Neutrophil (primary cell): ENCODE results near the gene KREMEN2.
A peak's percentile ranks its signal among the peaks of the same experiment; 100 is the strongest.

Experiments
- H3K27ac ChIP-seq: fragments of 200-600 bp; sonication (generic); 2 replicates; pipeline ENCODE4 v1.5.1; 2016; ENCODE audit warnings: mild to moderate bottlenecking, moderate library complexity
- H3K27me3 ChIP-seq: fragments of 200-600 bp; sonication (generic); 2 replicates; pipeline ENCODE4 v1.6.0; 2016; ENCODE audit warnings: mild to moderate bottlenecking
- H3K36me3 ChIP-seq: fragments of 200-600 bp; sonication (generic); 2 replicates; pipeline ENCODE4 v1.5.1; 2017
- H3K4me1 ChIP-seq, 2 experiments: fragments of 200-600 bp in 1 of 2; sonication (generic) in 1 of 2; 1 replicate in 1 of 2; 2 replicates in 1 of 2; pipeline versions ENCODE4 v1.5.1 to v1.6.1; 2013 to 2016; ENCODE audit warnings: low read depth in 1 of 2, low read length in 1 of 2, mild to moderate bottlenecking in 1 of 2, moderate library complexity in 1 of 2; ENCODE audit not compliant: control insufficient read depth in 1 of 2, insufficient read depth in 1 of 2
- H3K4me3 ChIP-seq, 2 experiments: fragments of 200-600 bp in 1 of 2; sonication (generic) in 1 of 2; 1 replicate in 1 of 2; 2 replicates in 1 of 2; pipeline ENCODE4 v1.5.1; 2013 to 2016; ENCODE audit warnings: low read depth in 1 of 2, low read length in 1 of 2, mild to moderate bottlenecking in 1 of 2, moderate library complexity in 1 of 2
- H3K9me3 ChIP-seq: fragments of 200-600 bp; sonication (generic); 2 replicates; pipeline ENCODE4 v1.5.1; 2016
- TF ChIP-seq, protein P1 (sequence below): fragments of 200-600 bp; sonication (generic); IDR thresholded peaks from 2 replicates; pipeline ENCODE4 v1.5.1; 2016; ENCODE audit warnings: antibody characterized with exemption

The KREMEN2 gene

DNA sequence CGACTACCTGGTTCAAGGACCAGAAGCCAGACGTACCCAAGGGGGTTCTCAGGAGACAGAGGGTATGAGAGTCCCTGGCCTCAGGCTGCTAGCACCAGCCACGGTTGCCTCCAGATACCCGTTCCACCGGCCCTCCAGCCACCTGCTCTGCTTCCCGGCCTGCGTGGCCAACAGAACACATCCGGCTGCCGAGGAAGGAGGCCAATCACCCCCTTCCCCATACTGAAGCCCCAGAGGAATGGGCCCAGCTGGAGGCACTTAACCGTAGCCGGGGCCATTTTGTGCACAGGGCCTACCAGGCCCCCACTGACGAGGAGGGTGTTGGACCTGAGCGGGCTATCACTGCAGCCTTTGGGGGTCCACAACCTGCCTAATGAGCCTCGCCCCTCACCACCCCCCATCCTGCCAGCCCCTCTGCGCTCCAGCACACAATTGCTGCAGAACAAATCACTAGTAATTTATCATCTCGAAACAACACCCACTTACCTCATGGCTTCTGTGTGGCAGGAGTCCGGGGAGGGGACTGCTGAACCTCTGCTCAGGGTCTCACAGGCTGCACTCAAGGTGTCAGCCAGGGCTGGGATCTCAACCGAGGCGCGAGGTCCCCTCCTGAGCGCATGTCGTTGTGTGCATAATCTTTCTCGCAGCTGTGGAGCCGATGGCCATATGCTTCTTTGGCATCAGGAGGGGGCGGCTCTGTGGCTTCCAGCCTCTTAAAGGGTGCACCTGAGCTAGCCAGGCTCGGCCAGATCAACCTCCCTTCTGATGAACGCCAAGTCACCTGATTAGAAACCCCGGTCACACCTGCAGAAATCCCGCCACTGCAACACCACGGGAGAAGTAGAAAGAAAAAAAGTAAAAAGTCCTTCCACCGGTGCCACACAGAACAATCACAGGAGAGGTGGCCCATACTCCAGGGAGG is 10.1 kb upstream of the KREMEN2 start:
- H3K4me1 ChIP-seq = peaks cover 27 to 28% of the 10 kb centered on the region in 2 experiments
- H3K27ac ChIP-seq = no peak overlapping the region
- TF ChIP-seq, protein P1, sequence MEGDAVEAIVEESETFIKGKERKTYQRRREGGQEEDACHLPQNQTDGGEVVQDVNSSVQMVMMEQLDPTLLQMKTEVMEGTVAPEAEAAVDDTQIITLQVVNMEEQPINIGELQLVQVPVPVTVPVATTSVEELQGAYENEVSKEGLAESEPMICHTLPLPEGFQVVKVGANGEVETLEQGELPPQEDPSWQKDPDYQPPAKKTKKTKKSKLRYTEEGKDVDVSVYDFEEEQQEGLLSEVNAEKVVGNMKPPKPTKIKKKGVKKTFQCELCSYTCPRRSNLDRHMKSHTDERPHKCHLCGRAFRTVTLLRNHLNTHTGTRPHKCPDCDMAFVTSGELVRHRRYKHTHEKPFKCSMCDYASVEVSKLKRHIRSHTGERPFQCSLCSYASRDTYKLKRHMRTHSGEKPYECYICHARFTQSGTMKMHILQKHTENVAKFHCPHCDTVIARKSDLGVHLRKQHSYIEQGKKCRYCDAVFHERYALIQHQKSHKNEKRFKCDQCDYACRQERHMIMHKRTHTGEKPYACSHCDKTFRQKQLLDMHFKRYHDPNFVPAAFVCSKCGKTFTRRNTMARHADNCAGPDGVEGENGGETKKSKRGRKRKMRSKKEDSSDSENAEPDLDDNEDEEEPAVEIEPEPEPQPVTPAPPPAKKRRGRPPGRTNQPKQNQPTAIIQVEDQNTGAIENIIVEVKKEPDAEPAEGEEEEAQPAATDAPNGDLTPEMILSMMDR = no peak
- no peaks in the 10 kb centered on the region for H3K27me3 ChIP-seq
- H3K9me3 ChIP-seq = no peaks in the 10 kb centered on the region
- H3K36me3 ChIP-seq = peaks cover 24% of the 10 kb centered on the region
- H3K4me3 ChIP-seq = no peak overlapping the region

DNA sequence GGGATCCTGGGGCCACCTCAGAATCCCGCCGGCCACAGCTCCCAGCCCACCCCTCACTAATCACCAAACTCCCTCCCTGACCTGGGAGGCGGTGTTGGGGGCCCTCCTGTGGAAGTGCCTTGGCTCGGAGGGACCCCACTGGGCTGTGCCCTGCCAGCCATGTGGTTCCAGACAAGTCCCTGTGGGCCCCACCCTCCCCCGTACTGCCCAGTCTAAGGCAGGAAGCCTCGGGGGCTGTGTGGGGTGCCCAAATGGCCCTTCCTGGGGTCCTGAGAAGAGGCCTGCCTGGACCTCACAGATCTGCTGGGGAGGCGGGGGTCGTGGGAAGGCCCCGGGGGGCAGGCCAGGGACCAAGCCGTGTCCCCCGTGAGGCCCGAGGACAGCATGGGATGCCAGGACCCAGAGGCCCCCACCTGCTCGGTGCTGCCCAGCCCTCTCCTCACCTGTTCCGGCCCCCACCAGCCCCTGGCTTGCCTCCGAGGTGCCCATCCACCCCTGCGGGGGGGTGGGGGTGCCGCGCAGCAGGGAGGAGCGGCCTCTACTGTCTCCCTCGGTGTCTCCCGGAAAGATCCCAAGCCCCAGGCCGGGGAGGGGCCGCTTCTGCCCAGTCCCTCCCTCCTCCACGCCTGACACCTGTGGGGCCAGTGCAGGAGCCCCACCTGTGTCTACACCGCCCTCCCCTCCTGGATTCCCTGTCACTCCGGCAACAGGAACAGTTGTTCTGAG is 9.3 kb upstream of the KREMEN2 start:
- Histone ChIP-seq H3K4me3 (peak overlapping the region in 1 of 2 experiments; percentile 44), H3K27ac (peak overlapping the region; percentile 58), H3K36me3 (peaks cover 15% of the 10 kb centered on the region), H3K9me3 (no peaks in the 10 kb centered on the region), H3K4me1 (peaks cover 27 to 28% of the 10 kb centered on the region in 2 experiments), H3K27me3 (no peaks in the 10 kb centered on the region)
- TF ChIP-seq, protein P1 = no peak

DNA sequence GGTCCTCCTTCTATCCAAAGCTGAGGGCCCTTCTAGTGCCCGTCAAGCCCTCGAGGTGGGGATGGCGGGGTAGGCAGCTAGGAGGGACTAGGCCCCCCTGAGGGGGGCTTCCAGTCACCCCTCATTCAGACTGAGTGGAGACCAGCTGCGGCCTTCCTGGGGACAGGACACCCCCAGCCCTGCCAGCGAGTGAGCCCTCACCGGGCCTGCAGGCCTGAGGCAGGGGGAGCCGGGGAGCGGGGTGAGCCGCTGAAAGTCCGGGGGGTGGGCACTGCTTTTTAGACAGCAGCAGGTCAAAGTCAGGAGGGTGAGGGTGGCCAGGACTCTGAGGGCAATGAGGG is 8.7 kb upstream of the KREMEN2 start:
- Histone ChIP-seq H3K4me3 (peak overlapping the region; percentile 44 to 48), H3K36me3 (peaks cover 9% of the 10 kb centered on the region), H3K9me3 (no peaks in the 10 kb centered on the region), H3K27ac (peak overlapping the region; percentile 58), H3K4me1 (peaks cover 28 to 31% of the 10 kb centered on the region in 2 experiments), H3K27me3 (no peaks in the 10 kb centered on the region)
- TF ChIP-seq, protein P1 = no peak

DNA sequence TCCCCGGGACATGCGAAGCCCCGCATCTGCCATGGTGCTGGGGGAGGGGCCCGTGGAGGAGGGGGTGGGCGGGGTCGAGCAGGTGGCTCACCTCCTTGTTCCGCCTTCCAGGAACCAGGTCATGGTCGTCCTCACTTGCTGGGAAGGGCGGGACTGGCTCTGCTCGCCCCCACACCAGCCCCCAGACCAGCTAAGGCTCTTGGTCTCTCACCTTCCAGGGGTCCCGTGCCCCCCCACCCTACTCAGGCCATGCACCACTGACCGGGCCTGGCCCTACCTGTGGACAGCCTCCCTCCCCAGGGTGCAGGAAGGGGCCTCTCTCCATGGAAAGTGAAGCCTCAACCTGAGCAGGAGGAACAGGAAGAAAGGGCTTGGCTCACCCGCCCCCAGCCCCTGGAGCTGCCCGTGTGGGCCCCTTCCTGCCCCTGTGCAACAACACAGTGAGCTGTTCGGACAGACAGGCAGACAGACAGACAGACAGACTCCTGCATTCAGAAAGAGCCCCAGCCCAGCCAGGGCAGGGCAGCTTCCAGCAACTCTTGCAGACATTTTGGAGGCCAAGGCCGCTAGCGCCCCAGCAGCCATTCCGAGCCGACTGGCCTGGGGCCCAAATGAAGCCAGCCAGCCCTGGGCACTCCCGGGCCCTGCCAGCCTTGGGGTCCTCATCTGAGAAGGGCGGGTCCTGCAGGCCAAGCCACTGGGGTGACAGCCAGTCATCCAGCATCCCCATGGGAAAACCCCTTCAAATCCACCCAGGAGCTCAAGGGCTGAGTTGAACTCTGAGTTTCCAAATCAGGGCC is 8.1 kb upstream of the KREMEN2 start:
- H3K27ac ChIP-seq = peak overlapping the region; percentile 58
- TF ChIP-seq, protein P1 = no peak
- H3K9me3 ChIP-seq = no peaks in the 10 kb centered on the region
- no peaks in the 10 kb centered on the region for H3K27me3 ChIP-seq
- peaks cover 28 to 37% of the 10 kb centered on the region in 2 experiments for H3K4me1 ChIP-seq
- H3K4me3 ChIP-seq = peak overlapping the region; percentile 44 to 48
- peaks cover 6% of the 10 kb centered on the region for H3K36me3 ChIP-seq

DNA sequence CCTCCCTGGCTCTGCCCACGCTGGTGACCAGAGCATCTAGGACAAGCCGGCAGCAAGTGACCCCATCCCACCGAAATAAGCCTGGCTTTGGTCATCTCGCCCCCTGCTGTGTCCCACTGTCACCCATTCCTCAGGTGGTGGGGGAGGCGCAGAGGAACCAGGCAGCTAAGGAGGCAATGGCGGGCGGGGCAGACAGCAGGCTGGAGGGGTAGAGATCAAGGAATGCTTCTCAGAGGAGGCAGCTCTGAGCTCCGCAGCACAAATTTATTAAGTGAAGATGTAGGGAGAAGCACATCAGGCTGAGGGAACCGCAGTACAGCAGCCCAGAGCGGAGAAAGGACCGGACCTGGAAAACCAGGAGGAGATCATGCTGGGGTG is 7.5 kb upstream of the KREMEN2 start:
- no peaks in the 10 kb centered on the region for H3K9me3 ChIP-seq
- H3K4me1 ChIP-seq = peaks cover 30 to 43% of the 10 kb centered on the region in 2 experiments
- peak overlapping the region; percentile 58 for H3K27ac ChIP-seq
- no peaks in the 10 kb centered on the region for H3K27me3 ChIP-seq
- peak overlapping the region in 1 of 2 experiments; percentile 48 for H3K4me3 ChIP-seq
- peaks cover under 1% of the 10 kb centered on the region for H3K36me3 ChIP-seq
- TF ChIP-seq, protein P1 = no peak
